Colon (tissue), 2 donors: ENCODE measurements around the gene DAZL.

Experiments
- FAIRE-seq: peaks from 2 replicates; lab custom pipeline; 2012; peaks lifted over from hg19 to GRCh38; lab: Jason Lieb, UNC
- donor health status: control.
- donor health status: control.

Gene DAZL

GRCh38 chr3:16595778-16596177, 9.4 kb downstream of the DAZL start:
- no peak for FAIRE-seq

DNA sequence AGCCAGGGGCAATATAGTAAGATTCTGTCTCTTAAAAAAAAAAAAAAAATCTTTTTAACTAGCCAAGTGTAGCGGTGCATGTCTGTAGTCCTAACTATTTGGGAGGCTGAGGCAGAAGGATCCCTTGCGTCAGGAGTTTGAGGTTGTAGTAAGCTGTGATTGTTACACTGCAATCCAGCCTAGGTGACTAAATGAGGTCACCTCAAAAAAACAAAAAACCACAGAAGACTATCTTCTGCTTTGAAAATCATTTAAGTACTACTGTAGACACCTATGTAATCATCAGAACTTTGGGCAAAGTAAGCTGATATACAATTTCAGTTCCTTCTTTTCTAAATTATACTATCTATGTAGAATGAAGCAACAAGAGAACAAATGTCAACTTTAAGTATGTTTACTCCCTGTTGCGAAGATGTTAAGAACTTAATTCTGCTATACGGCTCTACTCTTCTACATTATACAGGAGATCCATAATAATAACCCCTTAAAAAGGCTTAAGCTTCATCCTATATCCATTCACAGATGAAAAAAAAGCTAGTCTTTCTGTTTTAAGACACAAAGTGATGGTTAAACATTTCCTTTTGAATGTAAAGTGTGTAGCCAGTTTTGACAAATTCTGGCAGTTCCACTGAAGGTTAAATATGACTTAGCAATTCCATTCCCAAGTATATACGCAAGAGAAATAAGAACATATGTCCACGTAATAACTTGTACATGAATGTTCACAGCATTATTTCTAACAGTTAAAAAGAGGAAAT, 15.2 kb downstream of the DAZL start:
- no peak for FAIRE-seq

DNA sequence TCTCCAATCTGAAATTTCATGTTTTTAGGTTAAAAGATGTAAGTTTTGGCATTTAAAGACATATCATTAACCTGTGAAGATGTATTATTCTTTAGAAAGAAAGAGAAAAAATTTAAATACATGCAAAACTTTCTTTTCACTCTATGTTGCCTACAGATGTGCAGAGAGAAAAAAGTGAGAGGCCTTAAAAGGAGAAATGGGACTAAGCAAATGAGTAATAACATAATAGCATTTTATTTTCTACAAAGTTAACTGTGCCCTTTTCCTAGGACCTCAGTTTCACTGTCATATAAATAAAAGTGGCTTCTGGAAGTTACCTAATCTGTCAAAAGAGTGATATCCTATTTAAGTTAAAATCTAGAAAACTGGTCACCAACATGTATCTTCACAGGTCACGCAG, 16.1 kb downstream of the DAZL start:
- FAIRE-seq, result no peak

DNA sequence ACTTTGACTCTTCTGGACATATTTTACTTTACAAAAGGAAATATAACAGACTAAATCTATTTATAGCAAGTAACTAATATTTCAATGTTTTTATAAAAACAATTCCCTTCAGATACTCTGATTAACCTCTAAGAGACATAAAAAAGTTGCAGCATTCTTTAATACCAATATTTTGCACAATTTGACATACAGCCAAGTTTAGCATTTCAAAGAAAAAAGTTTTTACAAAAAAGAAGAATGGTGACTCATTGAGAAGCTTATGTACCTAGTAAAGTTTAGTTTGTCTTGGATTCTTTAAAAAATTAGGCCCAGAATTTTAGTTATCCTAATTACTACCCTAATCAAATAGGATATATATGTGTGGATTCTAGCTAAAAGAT, 17.6 kb downstream of the DAZL start:
- no peak for FAIRE-seq

- no peak for FAIRE-seq
Observed at GRCh38 chr3:16587047-16587680, 18.1 kb downstream of the DAZL start.

DNA sequence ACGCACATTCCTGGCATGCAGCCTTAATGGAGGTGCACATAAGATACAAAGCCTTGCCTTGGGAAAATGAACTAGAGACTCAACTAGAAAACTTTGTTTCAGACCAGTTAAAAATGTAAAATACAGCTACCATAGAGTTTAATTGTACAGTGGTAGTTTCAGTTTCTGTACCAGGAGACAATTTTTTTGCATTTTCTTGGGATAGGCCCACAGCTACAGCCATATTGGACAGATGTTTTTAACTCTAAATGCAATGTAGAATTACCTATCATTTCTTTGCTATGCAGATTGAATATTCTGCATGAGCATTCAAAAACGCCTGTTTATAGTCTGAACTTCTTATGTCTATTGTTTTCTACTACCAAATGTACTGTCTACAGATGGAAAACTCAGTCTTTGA, 20.3 kb downstream of the DAZL start:
- FAIRE-seq, result no peak

GRCh38 chr3:16583551-16583950, 21.7 kb downstream of the DAZL start:
- no peak for FAIRE-seq

DNA sequence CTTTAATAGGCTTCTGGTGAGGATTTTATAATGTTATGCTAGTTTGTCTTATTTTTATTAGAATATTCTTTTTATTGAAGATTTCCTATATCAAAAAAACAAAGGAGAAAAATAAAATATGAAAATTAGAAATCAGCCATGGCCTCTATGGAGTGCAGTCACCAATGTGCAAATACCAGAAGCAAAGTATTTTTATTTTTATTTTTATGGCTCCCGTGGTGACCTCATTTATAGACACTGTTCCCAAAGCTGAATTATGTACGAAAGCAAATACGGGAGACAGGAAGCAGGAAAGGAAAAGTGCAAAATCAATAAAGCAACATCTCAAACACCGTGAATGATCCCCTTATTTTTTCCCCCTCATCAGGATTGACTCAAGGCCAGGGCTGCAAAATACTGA, 35.1 kb downstream of the DAZL start:
- no peak for FAIRE-seq

DNA sequence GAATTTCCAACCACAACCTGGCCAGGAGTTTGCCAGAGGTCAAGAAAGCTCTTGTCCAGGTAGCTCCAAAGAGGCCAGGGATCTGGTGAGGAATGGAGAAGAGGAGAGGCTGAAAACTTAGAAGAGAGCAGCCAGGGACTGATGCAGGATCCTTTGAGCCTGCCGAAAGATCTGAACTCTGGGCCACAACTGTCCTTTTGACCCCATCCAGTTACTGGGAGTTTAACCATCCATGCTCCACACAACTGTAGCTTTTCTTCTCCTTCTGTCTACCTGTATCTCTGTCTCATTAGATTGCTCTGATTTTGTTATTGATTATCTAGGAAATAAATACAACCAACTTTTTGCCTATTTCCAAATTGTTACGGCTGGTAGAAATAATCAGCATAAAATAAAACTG, 36.7 kb downstream of the DAZL start:
- no peak for FAIRE-seq

DNA sequence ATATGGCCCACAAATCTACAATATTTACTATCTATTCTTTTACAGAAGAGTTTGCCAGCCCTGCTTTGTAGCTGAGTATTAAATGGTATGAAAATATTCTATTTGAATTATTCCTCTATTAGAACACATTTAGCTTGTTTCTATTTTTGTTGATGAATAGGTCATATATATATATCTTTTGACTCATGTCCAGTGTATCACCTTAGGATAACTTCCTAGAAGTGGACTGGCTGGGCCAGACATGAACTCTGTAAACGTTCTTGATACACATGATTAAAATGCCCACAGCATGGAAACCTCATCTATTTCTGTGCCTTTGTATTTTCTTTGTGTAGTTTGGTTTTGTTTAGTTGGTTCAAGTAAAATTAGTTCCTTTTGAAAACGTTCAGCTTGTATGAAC, 37.1 kb downstream of the DAZL start:
- no peak for FAIRE-seq

- FAIRE-seq, result no peak
Observed at GRCh38 chr3:16559653-16560365, 45.4 kb downstream of the DAZL start.

GRCh38 chr3:16554126-16554525, 51.1 kb downstream of the DAZL start:
- FAIRE-seq, result no peak

GRCh38 chr3:16552757-16553156, 52.5 kb downstream of the DAZL start:
- FAIRE-seq, result no peak

DNA sequence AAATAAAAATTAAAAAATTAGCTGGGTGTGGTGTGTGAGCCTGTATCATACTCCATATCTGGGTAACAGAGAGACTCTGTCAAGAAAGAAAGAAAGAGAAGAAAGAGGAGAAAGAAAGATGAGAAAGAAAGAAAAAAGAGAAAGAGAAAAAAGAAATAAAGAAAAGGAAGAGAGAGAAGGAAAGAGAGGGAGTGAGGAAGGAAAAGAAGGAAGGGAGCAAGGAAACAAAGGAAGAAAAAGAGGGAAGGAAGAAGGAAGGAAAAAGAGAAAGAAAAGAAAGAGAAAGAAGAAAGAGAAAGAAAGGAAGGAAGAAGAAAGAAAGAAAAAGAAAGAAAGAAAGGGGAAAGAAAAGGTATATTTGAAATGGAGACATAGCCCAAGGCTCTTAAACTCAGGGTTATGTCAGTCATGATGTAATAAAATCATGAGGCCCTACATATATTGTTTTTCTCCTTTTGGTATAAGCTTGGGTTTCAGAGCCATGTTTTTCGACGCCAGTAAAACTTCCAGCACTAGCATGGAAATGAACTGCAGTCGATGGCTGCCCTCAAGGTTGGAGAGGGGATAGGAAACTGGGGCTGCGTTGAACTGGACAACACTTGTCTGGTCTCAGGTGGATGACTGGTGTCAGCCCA, 53.8 kb downstream of the DAZL start:
- FAIRE-seq, result no peak

DNA sequence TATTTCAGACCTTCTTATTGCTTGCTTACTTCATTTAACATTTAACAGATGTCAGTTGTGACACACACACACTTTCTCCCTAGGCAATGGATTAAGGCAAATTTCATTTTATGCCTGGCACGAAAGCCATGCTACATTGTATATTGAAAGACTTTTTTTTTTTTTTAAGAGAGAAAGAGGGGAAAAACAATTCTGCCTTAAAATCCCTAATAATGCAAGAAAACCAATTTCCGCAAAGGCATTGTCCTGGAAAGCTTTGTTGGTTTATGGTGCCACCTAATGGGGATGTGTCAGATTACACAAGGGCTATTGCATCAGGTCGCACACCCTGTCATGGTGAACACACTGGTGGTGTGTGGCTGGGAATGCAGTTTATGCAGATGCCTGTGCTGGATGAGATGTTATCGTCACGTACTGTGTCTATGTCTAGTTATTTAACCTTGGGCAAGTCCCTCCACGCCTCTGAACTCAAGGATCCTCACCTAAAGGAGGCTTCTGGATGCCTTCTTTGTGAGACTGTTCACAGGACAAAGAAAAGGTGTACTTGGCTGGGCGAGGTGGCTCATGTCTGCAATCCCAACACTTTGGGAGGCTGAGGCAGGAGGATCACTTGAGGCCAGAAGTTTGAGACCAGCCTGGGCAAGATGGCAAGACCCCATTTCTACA, 54.4 kb downstream of the DAZL start:
- no peak for FAIRE-seq

DNA sequence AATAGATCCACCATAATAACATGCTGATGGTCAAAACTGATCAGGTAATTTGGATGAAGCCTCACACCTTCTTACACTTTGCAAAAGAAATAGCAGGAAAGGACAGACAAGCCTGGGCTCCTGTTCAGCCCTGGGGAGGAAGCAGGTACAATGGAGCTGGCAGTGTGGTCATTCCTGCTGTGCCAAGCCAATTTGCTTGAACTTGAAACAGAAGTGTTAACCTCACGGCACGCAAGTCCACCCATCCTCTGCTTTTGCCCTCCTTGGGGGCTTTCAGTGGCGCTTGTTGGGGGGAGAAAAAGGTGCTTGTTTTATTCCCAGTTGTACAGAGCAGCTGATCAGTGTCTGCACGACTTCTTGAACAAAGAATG, 54.9 kb downstream of the DAZL start:
- no peak for FAIRE-seq

GRCh38 chr3:16548721-16549120, 56.5 kb downstream of the DAZL start:
- no peak for FAIRE-seq

GRCh38 chr3:16547561-16548357, 57.5 kb downstream of the DAZL start:
- FAIRE-seq, result no peak

DNA sequence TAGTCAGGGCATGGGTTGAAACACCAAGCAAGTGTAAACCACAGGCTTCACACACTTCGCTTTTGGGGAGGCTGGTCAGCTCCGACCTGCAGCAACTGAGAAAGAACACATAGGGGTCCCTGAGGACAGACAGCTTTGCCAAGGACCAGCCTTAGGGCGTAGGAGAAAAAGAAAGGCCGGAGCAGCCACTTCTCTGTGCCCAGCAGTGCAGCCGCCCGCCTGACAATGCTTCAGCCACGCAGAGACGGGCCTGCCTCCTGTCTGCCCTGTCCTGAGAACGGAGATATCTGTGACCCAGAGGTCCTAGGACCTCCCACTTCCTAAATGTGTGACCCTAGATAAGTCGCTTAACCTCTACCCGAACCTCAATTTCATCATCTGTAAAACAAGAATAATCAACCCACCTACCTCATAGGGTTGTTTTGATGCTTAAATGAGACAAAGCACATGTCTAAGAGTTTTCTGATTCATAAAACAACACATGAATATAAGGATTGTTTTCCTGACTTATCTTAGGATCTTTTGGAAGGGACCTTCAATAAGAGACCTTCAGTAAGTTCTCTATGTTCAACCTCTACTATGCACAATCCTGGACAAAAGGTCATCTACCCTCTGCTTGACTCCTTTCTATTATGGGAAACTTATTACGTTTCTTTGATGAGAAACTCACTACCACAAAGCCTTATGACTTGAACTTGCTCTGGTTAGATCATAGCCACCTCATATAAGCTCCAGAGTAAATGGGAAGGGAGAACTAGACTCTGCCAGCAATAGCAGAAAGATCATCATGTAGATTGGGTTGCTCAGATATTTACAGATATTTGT, 58.8 kb downstream of the DAZL start:
- FAIRE-seq, result no peak

DNA sequence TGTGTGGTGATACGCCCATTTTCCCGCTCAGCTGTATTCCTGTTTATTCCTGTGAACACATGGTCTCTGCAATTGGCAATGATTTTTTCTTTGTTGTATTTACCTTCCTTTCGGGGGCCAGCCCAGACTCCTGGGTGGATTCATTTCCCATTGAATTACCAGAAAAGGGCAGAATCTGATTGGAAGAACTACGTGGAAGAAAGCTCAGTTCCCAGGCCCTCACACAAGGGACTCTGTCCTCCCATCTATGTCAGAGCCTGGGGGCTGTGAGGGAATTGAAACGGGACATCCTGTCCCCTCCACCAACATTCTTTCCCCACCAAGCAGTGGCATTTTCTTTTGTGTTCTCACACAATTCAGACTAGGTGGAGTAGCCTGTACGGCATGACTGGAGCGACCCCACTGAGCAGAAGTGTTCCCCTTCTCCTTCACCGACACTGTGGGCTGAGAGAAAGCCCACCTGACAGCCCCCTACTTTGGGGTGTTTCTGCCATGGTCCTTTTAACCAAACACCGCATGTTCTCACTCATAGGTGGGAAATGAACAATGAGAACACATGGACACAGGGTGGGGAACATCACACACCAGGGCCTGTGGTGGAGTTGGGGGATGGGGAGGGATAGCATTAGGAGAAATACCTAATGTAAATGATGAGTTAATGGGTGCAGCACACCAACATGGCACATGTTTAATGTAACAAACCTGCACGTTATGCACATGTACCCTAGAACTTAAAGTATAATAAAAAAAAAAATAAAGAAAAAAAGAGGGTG, 59.6 kb downstream of the DAZL start:
- FAIRE-seq, result no peak
